ENCODE measurements around the gene HSPB7.
"Not testable (repeated sequence)": the region's sequence is repeated elsewhere in the genome, so short reads cannot be mapped to it uniquely, and the experiment has no call there.

Gene HSPB7

GRCh38 chr1:16017461-16018303 is at the start of gene HSPB7:
HSPB7 (minus strand) TSS chr1:16018043; CDS start chr1:16017963, 80 bp downstream.
- no peak for DNase-seq (ENCODE audit: low read depth)

GRCh38 chr1:16067127-16067768 is 49.4 kb upstream of the HSPB7 start:
- no peak for DNase-seq (ENCODE audit: low read depth)

DNA sequence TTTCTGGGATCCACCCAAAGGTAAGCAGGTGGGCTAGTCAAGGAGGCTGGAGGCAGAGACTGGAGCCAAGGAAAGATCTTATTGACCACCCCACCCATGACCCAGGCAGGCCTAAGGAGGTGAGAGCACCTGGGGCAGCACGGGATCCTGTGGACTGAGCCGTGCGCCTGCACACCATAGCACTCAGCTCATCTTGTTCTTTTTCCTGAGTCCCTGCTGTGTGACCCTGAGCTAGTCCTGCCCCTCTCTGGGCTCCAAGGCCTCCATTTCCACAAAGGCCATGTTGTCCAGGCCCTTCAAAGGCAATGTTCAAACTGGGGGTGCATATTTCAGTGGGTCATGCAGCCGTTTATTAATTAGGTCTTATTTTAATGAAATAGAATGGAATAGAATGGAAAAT is 48.4 kb upstream of the HSPB7 start:
- DNase-seq (ENCODE audit: low read depth) = no peak

DNA sequence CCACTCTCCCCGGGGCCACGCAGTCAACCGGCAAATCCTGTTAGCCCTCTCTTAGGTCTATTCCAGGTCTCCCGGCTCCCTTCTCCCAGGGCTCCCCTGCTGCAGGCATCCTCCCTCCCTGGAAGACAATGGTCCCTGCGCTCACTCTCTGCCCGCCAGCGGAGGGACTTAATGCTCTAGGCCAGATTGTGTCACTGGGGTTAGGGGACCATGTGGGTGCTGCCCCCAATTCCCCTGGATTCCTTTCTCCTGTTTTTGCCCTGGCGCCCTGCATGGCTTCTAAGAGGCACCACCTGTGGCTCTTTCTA is 47.4 kb upstream of the HSPB7 start:
- no peak for DNase-seq (ENCODE audit: low read depth)

DNA sequence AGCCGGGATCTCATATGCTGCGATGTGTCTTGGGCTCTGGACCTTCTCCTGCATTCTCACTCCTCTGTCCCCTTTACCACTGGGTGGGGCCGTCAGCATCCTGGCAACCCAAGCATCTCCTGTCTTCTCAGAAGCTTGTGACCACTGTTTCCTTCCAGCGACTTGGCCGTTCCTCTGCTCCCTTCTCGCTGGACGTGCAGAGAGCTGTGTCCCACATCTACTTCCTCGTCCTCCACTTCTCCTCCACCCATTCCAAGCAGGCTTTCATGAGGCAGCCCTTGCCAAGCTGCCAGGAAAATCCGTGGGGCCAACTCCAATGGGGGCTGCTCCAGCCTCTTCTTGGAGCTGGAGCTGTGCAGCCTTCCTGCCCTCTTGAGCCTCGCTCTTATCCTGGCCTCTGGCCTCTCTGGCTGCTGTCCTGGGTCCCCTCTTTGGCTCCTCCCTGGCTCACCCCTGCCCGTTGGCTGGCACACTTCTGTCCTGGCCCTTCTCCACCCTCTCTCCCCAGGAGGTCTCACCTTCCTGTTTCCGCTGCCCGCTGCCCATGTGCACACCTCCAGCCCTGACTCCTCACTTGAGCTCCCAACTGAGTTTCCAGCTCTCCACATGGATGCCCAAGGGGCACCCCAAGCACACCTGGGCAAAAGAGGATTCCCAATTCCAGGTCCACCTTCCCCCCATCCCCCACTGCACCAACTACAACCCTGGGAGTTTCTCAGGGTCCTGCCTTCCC is 46.9 kb upstream of the HSPB7 start:
- no peak for DNase-seq (ENCODE audit: low read depth)

DNA sequence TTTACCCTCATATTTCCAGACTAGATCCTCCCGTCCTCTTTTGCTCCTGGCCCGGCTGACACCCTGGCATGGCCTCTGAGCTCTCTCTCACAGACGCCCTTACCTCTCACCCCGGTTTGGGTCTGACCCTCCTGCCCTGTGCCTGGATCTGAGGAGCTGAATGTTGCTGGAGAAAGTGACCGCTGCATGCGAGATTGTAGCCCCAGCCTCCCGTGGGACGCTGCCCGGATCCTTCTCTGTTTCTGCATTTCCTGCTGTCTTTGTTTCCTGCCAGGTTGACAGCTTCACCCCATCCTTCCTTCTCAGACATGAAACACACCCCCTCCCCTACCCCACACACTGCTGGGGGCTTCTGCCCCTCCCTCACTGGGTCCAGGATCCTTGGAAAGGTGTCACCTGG is 46.1 kb upstream of the HSPB7 start:
- DNase-seq (ENCODE audit: low read depth) = no peak

DNA sequence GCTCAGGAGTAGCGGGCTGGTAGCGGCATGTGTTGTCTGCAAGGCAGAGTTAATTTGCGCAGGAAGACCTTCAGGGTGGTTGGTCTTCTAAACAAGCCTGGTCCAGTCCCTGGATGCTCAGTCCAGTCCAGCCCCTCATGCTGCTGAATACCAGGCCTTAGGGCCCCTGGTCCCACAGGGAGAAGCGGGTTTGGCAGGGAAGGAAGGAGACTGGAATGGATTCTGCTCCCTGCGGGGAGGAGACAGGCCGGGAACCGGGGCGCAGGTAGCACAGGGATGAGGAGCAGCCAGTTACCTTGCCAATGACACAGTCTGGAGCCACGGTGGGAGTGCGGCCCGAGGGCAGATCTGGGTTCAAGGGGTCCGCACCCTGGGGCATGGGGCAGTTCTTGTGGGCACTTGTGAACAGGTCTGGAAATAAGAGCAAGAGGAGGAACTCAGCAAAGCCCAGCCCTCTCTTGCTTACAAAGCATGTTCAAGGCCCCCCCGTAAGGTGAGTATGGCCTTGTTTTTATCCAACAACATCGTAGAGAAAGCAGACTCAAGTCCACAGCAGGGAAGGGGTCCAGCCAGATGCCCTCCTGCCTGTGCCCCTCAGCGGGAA is 45.5 kb upstream of the HSPB7 start:
- no peak for DNase-seq (ENCODE audit: low read depth)

DNA sequence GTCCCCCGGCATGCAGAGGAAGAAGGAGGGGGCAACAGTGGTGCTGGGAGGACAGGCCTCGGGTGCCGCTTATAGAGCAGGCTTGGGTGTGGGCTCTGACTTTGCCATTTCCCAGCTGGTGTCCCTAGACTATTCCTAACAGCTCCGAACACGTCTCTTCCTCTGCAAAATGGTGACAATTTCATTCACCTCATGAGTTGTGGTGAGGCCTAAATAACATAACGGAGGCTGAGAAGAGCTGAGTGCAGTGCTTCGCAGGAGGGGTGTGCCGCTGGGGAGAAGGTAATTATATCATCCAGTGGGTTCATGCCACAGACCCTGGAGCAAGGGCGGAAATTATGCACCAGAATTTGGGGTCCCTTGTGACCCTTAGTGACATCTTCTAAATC is 44.8 kb upstream of the HSPB7 start:
- DNase-seq (ENCODE audit: low read depth) = not testable (repeated sequence)

GRCh38 chr1:16061989-16062686 is 44.3 kb upstream of the HSPB7 start:
- DNase-seq (ENCODE audit: low read depth) = not testable (repeated sequence)

- DNase-seq (ENCODE audit: low read depth) = no peak
Observed at GRCh38 chr1:16061266-16061665, 43.4 kb upstream of the HSPB7 start.

GRCh38 chr1:16058394-16059120 is 40.7 kb upstream of the HSPB7 start:
- DNase-seq (ENCODE audit: low read depth) = not testable (repeated sequence)

- DNase-seq (ENCODE audit: low read depth) = not testable (repeated sequence)
Observed at GRCh38 chr1:16057314-16057915, 39.6 kb upstream of the HSPB7 start.

DNA sequence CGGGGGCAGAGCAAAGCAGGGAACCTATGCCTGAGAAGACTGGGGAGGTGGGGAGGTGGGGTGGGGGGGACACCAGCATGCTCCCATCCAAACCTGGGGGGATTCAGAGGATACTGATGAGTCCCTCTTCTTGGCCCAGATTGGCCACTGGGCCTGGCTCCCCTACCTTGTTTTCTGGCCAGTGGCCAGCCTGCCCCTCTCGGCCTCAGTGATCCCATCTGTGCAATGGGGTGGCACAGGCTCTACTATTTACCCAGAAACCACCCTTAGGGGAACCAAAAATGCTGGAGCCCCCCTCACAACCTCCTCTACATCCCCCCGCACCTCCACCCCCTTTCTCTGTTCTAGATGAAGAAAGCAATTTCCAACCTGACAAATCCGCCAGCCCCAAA is 38.7 kb upstream of the HSPB7 start:
- not testable (repeated sequence) for DNase-seq (ENCODE audit: low read depth)

- peak; percentile 83 for DNase-seq (ENCODE audit: low read depth)
Observed at GRCh38 chr1:16055613-16056520, 38.0 kb upstream of the HSPB7 start.

GRCh38 chr1:16054598-16055540 is 37.0 kb upstream of the HSPB7 start:
- DNase-seq (ENCODE audit: low read depth) = no peak

GRCh38 chr1:16053781-16054502 is 36.1 kb upstream of the HSPB7 start:
- DNase-seq (ENCODE audit: low read depth) = no peak

DNA sequence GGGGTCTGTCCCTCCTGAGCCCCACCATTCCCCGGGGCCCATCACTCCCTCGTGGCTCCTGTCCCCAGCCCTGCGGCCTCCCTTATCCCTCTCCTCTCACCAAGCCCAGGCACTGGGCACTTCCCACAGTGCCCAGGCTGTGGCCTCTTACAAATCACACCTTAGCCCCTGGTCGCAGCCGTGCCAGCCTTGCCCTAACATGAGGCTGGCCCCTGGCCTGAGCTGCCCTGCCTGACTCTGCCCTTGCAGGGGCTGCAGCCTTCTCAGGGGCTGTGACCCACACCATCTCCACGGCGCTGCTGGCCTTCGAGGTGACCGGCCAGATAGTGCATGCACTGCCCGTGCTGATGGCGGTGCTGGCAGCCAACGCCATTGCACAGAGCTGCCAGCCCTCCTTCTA is 34.1 kb upstream of the HSPB7 start:
- not testable (repeated sequence) for DNase-seq (ENCODE audit: low read depth)

- DNase-seq (ENCODE audit: low read depth) = no peak
Observed at GRCh38 chr1:16051039-16051438, 33.2 kb upstream of the HSPB7 start.
